Measurements from ENCODE around the gene BORCS5. TPM values are rescaled to one million over a fixed set of nuclear protein-coding genes. Genes with fewer than 3 reads are reported as not detected.

BORCS5 gene
- total and polyA plus RNA-seq, 2 donors (not counting 1 experiment from before 2014, with no cell fraction given), result 13.5 to 14.4 TPM

- Histone ChIP-seq H4K20me1 (ENCODE audit: control insufficient read depth, extremely low read depth, insufficient read depth, low read length) (no peaks in the 10 kb centered on the region), H3K4me3 (replicated peaks in 1 of 4; ENCODE audit: control extremely low read depth in 1 of 4, insufficient read depth in 1 of 4, low read depth in 3 of 4, low read length in 4 of 4) (peak overlapping the region; percentile 75 to 92 (median 85)), H3K4me1 (ENCODE audit: control insufficient read depth, extremely low read depth, insufficient read depth, low read length) (peaks cover 2% of the 10 kb centered on the region), H3K27ac (ENCODE audit: insufficient read depth, low read length) (peak overlapping the region; percentile 90), H3K79me2 (ENCODE audit: control insufficient read depth, insufficient read depth, low read length) (peaks cover 5% of the 10 kb centered on the region), H3K27me3 (ENCODE audit: control insufficient read depth, insufficient read depth, low read length) (no peaks in the 10 kb centered on the region), H3K36me3 (ENCODE audit: control insufficient read depth, insufficient read depth, low read length) (no peaks in the 10 kb centered on the region), H3K9ac (ENCODE audit: insufficient read depth, low read length) (peak overlapping the region; percentile 83), H3K4me2 (ENCODE audit: extremely low read depth, insufficient read depth, low read length) (peak overlapping the region; percentile 99), H2AFZ (ENCODE audit: low read length) (peak overlapping the region; percentile 88), H3K9me3 (ENCODE audit: control insufficient read depth, insufficient read depth, low read depth, low read length) (no peaks in the 10 kb centered on the region)
- DNase-seq (ENCODE audit: low read depth in 2 of 2), result no peak
- TF ChIP-seq, protein P1, sequence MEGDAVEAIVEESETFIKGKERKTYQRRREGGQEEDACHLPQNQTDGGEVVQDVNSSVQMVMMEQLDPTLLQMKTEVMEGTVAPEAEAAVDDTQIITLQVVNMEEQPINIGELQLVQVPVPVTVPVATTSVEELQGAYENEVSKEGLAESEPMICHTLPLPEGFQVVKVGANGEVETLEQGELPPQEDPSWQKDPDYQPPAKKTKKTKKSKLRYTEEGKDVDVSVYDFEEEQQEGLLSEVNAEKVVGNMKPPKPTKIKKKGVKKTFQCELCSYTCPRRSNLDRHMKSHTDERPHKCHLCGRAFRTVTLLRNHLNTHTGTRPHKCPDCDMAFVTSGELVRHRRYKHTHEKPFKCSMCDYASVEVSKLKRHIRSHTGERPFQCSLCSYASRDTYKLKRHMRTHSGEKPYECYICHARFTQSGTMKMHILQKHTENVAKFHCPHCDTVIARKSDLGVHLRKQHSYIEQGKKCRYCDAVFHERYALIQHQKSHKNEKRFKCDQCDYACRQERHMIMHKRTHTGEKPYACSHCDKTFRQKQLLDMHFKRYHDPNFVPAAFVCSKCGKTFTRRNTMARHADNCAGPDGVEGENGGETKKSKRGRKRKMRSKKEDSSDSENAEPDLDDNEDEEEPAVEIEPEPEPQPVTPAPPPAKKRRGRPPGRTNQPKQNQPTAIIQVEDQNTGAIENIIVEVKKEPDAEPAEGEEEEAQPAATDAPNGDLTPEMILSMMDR (conservative IDR thresholded peaks at IDR 0.05 in 1 of 2, IDR thresholded peaks at IDR 0.05 in 1 of 2; ENCODE audit: low read depth in 1 of 2, low read length in 2 of 2), result no peak
- no peak for TF ChIP-seq EZH2 (IDR thresholded peaks at IDR 0.05; ENCODE audit: low read length, missing control alignments)
Observed at GRCh38 chr12:12357719-12358461, 1.0 kb downstream of the BORCS5 start.

DNA sequence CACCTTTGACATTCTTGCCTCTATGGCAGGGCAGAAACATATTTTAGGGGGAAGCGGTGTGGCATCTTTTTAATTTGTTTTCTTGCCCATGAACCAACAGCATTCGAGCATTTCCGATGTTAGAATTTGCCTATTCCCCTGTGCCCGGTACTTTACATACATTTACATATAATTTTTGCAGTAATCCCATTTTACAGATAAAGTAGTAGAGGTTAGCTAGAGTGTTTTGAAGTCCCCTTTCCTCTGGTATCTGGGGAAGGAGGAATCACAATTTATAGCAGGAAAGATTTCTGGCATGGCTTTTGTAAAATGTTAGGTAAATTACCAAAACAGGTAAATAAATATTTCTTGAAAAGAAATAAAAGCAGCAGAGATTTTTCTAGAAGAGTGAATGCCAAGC is 1.6 kb downstream of the BORCS5 start:
- peaks cover 2% of the 10 kb centered on the region for H3K4me1 ChIP-seq (ENCODE audit: control insufficient read depth, extremely low read depth, insufficient read depth, low read length)
- H2AFZ ChIP-seq (ENCODE audit: low read length), result no peak overlapping the region
- H3K9me3 ChIP-seq (ENCODE audit: control insufficient read depth, insufficient read depth, low read depth, low read length), result no peaks in the 10 kb centered on the region
- no peaks in the 10 kb centered on the region for H3K27me3 ChIP-seq (ENCODE audit: control insufficient read depth, insufficient read depth, low read length)
- peak overlapping the region; percentile 90 for H3K27ac ChIP-seq (ENCODE audit: insufficient read depth, low read length)
- no peaks in the 10 kb centered on the region for H3K36me3 ChIP-seq (ENCODE audit: control insufficient read depth, insufficient read depth, low read length)
- H3K9ac ChIP-seq (ENCODE audit: insufficient read depth, low read length), result no peak overlapping the region
- no peak for DNase-seq (ENCODE audit: low read depth in 2 of 2)
- peak overlapping the region in 3 of 4 experiments; percentile 75 to 92 (median 87) for H3K4me3 ChIP-seq (replicated peaks in 1 of 4; ENCODE audit: control extremely low read depth in 1 of 4, insufficient read depth in 1 of 4, low read depth in 3 of 4, low read length in 4 of 4)
- no peaks in the 10 kb centered on the region for H4K20me1 ChIP-seq (ENCODE audit: control insufficient read depth, extremely low read depth, insufficient read depth, low read length)
- peaks cover 5% of the 10 kb centered on the region for H3K79me2 ChIP-seq (ENCODE audit: control insufficient read depth, insufficient read depth, low read length)
- no peak for TF ChIP-seq EZH2 (IDR thresholded peaks at IDR 0.05; ENCODE audit: low read length, missing control alignments)
- TF ChIP-seq, protein P1 (conservative IDR thresholded peaks at IDR 0.05 in 1 of 2, IDR thresholded peaks at IDR 0.05 in 1 of 2; ENCODE audit: low read depth in 1 of 2, low read length in 2 of 2), result no peak
- H3K4me2 ChIP-seq (ENCODE audit: extremely low read depth, insufficient read depth, low read length), result peak overlapping the region; percentile 99

DNA sequence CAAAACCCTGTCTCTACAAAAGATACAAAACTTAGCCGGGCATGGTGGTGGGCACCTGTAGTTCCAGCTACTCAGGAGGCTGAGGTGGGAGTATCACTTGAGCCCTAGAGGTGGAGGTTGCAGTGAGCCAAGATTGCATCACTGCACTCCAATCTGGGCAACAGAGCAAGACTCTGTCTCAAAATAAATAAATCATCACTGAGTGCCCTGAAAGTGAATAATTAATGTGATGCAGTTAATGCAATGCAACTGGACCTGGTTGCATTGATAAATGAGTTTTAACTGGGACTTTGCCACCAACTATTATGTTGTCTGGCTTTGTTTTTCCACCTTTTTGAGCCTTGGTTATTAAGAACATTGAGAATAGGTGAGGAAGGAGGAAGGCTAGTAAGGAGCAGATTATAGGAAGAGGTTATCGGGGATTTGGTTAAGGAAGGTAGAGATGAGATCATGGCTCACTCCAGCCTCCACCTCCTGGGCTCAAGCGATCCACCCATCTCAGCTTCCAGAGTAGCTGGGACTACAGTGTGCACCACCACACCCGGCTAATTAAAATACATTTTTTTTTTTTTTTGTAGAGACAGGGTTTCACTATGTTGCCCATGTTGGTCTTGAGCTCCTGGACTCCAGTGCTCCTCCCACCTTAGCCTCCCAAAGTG is 8.0 kb downstream of the BORCS5 start:
- Histone ChIP-seq H3K9me3 (ENCODE audit: control insufficient read depth, insufficient read depth, low read depth, low read length) (no peaks in the 10 kb centered on the region), H3K4me2 (ENCODE audit: extremely low read depth, insufficient read depth, low read length) (no peak overlapping the region), H3K79me2 (ENCODE audit: control insufficient read depth, insufficient read depth, low read length) (no peaks in the 10 kb centered on the region), H3K4me1 (ENCODE audit: control insufficient read depth, extremely low read depth, insufficient read depth, low read length) (no peaks in the 10 kb centered on the region), H3K9ac (ENCODE audit: insufficient read depth, low read length) (no peak overlapping the region), H3K27me3 (ENCODE audit: control insufficient read depth, insufficient read depth, low read length) (no peaks in the 10 kb centered on the region), H3K36me3 (ENCODE audit: control insufficient read depth, insufficient read depth, low read length) (no peaks in the 10 kb centered on the region), H4K20me1 (ENCODE audit: control insufficient read depth, extremely low read depth, insufficient read depth, low read length) (no peaks in the 10 kb centered on the region), H3K27ac (ENCODE audit: insufficient read depth, low read length) (no peak overlapping the region), H2AFZ (ENCODE audit: low read length) (no peak overlapping the region), H3K4me3 (replicated peaks in 1 of 4; ENCODE audit: control extremely low read depth in 1 of 4, insufficient read depth in 1 of 4, low read depth in 3 of 4, low read length in 4 of 4) (no peak overlapping the region)
- TF ChIP-seq, protein P1 (conservative IDR thresholded peaks at IDR 0.05 in 1 of 2, IDR thresholded peaks at IDR 0.05 in 1 of 2; ENCODE audit: low read depth in 1 of 2, low read length in 2 of 2), result no peak
- no peak for TF ChIP-seq EZH2 (IDR thresholded peaks at IDR 0.05; ENCODE audit: low read length, missing control alignments)
- no peak for DNase-seq (ENCODE audit: low read depth in 2 of 2)

Data from fibroblast of lung (primary cell).